LoVo (cell line): ENCODE results near the gene PTPRD.

Experiments used
- DNase-seq: peaks from one replicate; pipeline ENCODE4 v3.0.0-alpha.2; 2016; ENCODE audit warnings: low spot score

The PTPRD gene

GRCh38 chr9:8331507-8332330 is 2281.1 kb downstream of the PTPRD start:
- no peak for DNase-seq

GRCh38 chr9:8329561-8330283 is 2283.1 kb downstream of the PTPRD start:
- DNase-seq = no peak

- no peak for DNase-seq
Measured at GRCh38 chr9:8315211-8315610, 2297.6 kb downstream of the PTPRD start.

GRCh38 chr9:8309258-8309657 is 2303.5 kb downstream of the PTPRD start:
- no peak for DNase-seq

GRCh38 chr9:8304720-8305119 is 2308.1 kb downstream of the PTPRD start:
- no peak for DNase-seq

- no peak for DNase-seq
Measured at GRCh38 chr9:8301296-8301695, 2311.5 kb downstream of the PTPRD start.

GRCh38 chr9:8297047-8297446 is 2315.8 kb downstream of the PTPRD start:
- DNase-seq = no peak

GRCh38 chr9:8292657-8293056 is 2320.1 kb downstream of the PTPRD start:
- DNase-seq = no peak

- no peak for DNase-seq
Measured at GRCh38 chr9:8289681-8290080, 2323.1 kb downstream of the PTPRD start.

- DNase-seq = no peak
Measured at GRCh38 chr9:8287970-8288369, 2324.8 kb downstream of the PTPRD start.

- no peak for DNase-seq
Measured at GRCh38 chr9:8287501-8287900, 2325.3 kb downstream of the PTPRD start.

- no peak for DNase-seq
Measured at GRCh38 chr9:8284884-8285283, 2327.9 kb downstream of the PTPRD start.

GRCh38 chr9:8282535-8282934 is 2330.3 kb downstream of the PTPRD start:
- DNase-seq = no peak

- DNase-seq = no peak
Measured at GRCh38 chr9:8280811-8281210, 2332.0 kb downstream of the PTPRD start.

GRCh38 chr9:8278048-8278447 is 2334.8 kb downstream of the PTPRD start:
- no peak for DNase-seq

GRCh38 chr9:8270235-8270634 is 2342.6 kb downstream of the PTPRD start:
- no peak for DNase-seq

GRCh38 chr9:8268881-8269280 is 2343.9 kb downstream of the PTPRD start:
- no peak for DNase-seq

- DNase-seq = no peak
Measured at GRCh38 chr9:8268216-8268878, 2344.5 kb downstream of the PTPRD start.

- DNase-seq = no peak
Measured at GRCh38 chr9:8267636-8268035, 2345.2 kb downstream of the PTPRD start.

GRCh38 chr9:8266861-8267260 is 2345.9 kb downstream of the PTPRD start:
- DNase-seq = no peak

GRCh38 chr9:8265281-8265680 is 2347.5 kb downstream of the PTPRD start:
- DNase-seq = no peak
